GM12865 (cell line): Measurements from ENCODE around the gene TGFB1.

Source experiments
- DNase-seq: peaks from one replicate; pipeline ENCODE4 v3.0.0; 2010; ENCODE audit warnings: low read depth
- H3K4me3 ChIP-seq: 2 replicates; pipeline ENCODE4 v1.5.1; 2011; ENCODE audit warnings: mild to moderate bottlenecking, low read depth, low read length, control low read depth
- CTCF ChIP-seq: IDR thresholded peaks from 2 replicates; pipeline ENCODE4 v1.5.1; 2011; ENCODE audit warnings: low read length, control low read depth, low read depth, inconsistent platforms; ENCODE audit not compliant: insufficient read depth; ENCODE audit errors: missing control alignments

The TGFB1 gene

GRCh38 chr19:41318696-41319499, 34.8 kb downstream of the TGFB1 start:
- no peak overlapping the region for H3K4me3 ChIP-seq
- no peak for DNase-seq
- TF ChIP-seq CTCF = no peak

- no peak for DNase-seq
- H3K4me3 ChIP-seq = no peak overlapping the region
- TF ChIP-seq CTCF = no peak
Observed at GRCh38 chr19:41316306-41316920, 37.3 kb downstream of the TGFB1 start.

- no peak for DNase-seq
- 0 out of 2 replicates have a peak overlapping the region, but pooled peaks have one; percentile 80 for H3K4me3 ChIP-seq
- no peak for TF ChIP-seq CTCF
Observed at GRCh38 chr19:41311613-41312012, 42.1 kb downstream of the TGFB1 start.

GRCh38 chr19:41311072-41311471, 42.6 kb downstream of the TGFB1 start:
- peak overlapping the region; percentile 80 for H3K4me3 ChIP-seq
- TF ChIP-seq CTCF = no peak
- no peak for DNase-seq

- peak within 1 kb of the TSS; percentile 80 for H3K4me3 ChIP-seq
- peak; percentile 95 for DNase-seq
- TF ChIP-seq CTCF = no peak
Observed at GRCh38 chr19:41310033-41310831, 43.5 kb downstream of the TGFB1 start, which contains the start of gene CCDC97. Gene CCDC97, plus strand, starts transcription at chr19:41310172. Its CDS starts 139 bp downstream, at chr19:41310311.

- peak overlapping the region; percentile 80 for H3K4me3 ChIP-seq
- no peak for TF ChIP-seq CTCF
- peak; percentile 43 for DNase-seq
Observed at GRCh38 chr19:41309180-41310032, 44.3 kb downstream of the TGFB1 start.
